SU-DHL-6 (cell line): ENCODE data around the gene C2CD2L.

Source experiments
- CTCF ChIP-seq: fragments of 200-600 bp; sonication (generic); IDR thresholded peaks from one replicate; pipeline ENCODE4 v1.5.1; 2017; ENCODE audit warnings: antibody characterized with exemption, mild to moderate bottlenecking, low read length, moderate library complexity; ENCODE audit not compliant: insufficient read depth, poor library complexity, severe bottlenecking
- EZH2phosphoT487 ChIP-seq: fragments of 200-600 bp; sonication (generic), shearing (Covaris generic); conservative IDR thresholded peaks from 2 replicates; pipeline ENCODE4 v1.6.1; 2018; ENCODE audit warnings: mild to moderate bottlenecking, antibody characterized with exemption, low read length, moderate library complexity, mixed read lengths

GRCh38 chr11:119116601-119117000, 9.5 kb downstream of the C2CD2L start:
- TF ChIP-seq EZH2phosphoT487, result no peak
- TF ChIP-seq CTCF, result no peak
